Thyroid gland (tissue), 4 donors: Measurements from ENCODE around the gene KIRREL3. TPM values are rescaled to one million over a fixed set of nuclear protein-coding genes. Genes with fewer than 3 reads are reported as not detected.
"Not testable (repeated sequence)": the region's sequence is repeated elsewhere in the genome, so short reads cannot be mapped to it uniquely, and the experiment has no call there.

Experiments
- DNase-seq, 2 donors: peaks; one replicate each; pipeline ENCODE4 v3.0.0-alpha.2; 2019
- H3K27ac ChIP-seq, 3 donors: fragments of 200-600 bp; sonication (generic); 1 replicate in 2 of 3; 2 replicates in 1 of 3; pipeline ENCODE4 v1.5.1; 2016 to 2019; ENCODE audit warnings: mild to moderate bottlenecking in 1 of 3, moderate library complexity in 1 of 3
- H3K27me3 ChIP-seq: fragments of 200-600 bp; sonication (generic); one replicate; pipeline ENCODE4 v1.5.1; 2019
- H3K36me3 ChIP-seq, 2 donors: fragments of 200-600 bp; sonication (generic); one replicate each; pipeline ENCODE4 v1.5.1; 2016 to 2019
- H3K4me1 ChIP-seq, 2 donors: fragments of 200-600 bp; sonication (generic); one replicate each; pipeline ENCODE4 v1.5.1; 2017 to 2019
- H3K4me3 ChIP-seq, 3 donors: fragments of 200-600 bp; sonication (generic); replicated peaks in 1 of 3; 1 replicate in 2 of 3; 2 replicates in 1 of 3; pipeline ENCODE4 v1.5.1; 2016; ENCODE audit warnings: mild to moderate bottlenecking in 1 of 3
- H3K9me3 ChIP-seq: fragments of 200-600 bp; sonication (generic); one replicate; pipeline ENCODE4 v1.5.1; 2017
- POLR2A ChIP-seq, 2 donors: fragments of 450-650 bp; IDR thresholded peaks; one replicate each; pipeline ENCODE4 v1.6.1; 2017; ENCODE audit warnings: antibody characterized with exemption in 2 of 2, mild to moderate bottlenecking in 2 of 2, moderate library complexity in 1 of 2
- WGBS, 2 donors: methylation state at CpG; one replicate each; pipeline ENCODE4 v1.1.5; 2017; 5-methylcytosine and 5-hydroxymethylcytosine counted together
- intact Hi-C: fragments of 100-400 bp; cut with DNase I; formaldehyde crosslinking; loops from one replicate; pipeline ENCODE4 v1.15.1; 2023
- microRNA-seq: library from miRNA; unstranded; fragments of <30 nt; microRNA quantifications from one replicate; pipeline ENCODE4, GENCODE V29; 2016
- small RNA-seq: library from RNA; depleted of rRNA; stranded (forward); fragments of <200 nt; gene quantifications from one replicate; pipeline ENCODE3, GENCODE V24; 2016
- total RNA-seq, 4 donors: library from RNA; depleted of rRNA; stranded (reverse); fragments of >200 nt; gene quantifications; one replicate each; pipeline ENCODE4 v1.2.3, GENCODE V29; 2016
- TF ChIP-seq, protein P1 (sequence below), 6 experiments: fragments of 200-600 bp in 3 of 6; fragments of 450-650 bp in 3 of 6; sonication (generic) in 3 of 6; IDR thresholded peaks; one replicate each; pipeline ENCODE4 v1.5.1; 2016 to 2019; ENCODE audit warnings: antibody characterized with exemption in 6 of 6, mild to moderate bottlenecking in 2 of 6, inconsistent platforms in 1 of 6, moderate library complexity in 1 of 6

KIRREL3 gene
- total RNA-seq, 4 donors from 2014 or later, result 0.78 TPM; not detected in 3

- TF ChIP-seq, protein P1, sequence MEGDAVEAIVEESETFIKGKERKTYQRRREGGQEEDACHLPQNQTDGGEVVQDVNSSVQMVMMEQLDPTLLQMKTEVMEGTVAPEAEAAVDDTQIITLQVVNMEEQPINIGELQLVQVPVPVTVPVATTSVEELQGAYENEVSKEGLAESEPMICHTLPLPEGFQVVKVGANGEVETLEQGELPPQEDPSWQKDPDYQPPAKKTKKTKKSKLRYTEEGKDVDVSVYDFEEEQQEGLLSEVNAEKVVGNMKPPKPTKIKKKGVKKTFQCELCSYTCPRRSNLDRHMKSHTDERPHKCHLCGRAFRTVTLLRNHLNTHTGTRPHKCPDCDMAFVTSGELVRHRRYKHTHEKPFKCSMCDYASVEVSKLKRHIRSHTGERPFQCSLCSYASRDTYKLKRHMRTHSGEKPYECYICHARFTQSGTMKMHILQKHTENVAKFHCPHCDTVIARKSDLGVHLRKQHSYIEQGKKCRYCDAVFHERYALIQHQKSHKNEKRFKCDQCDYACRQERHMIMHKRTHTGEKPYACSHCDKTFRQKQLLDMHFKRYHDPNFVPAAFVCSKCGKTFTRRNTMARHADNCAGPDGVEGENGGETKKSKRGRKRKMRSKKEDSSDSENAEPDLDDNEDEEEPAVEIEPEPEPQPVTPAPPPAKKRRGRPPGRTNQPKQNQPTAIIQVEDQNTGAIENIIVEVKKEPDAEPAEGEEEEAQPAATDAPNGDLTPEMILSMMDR (IDR thresholded peaks at IDR 0.05), result no peak
- TF ChIP-seq POLR2A (IDR thresholded peaks at IDR 0.05), result no peak
- 83 to 96% methylated on average over 2 to 4 of the region's 4 CpGs for WGBS, 2 donors
- H3K4me1 ChIP-seq, result peaks cover 3 to 11% of the 10 kb centered on the region in 2 donors
- no peak overlapping the region for H3K4me3 ChIP-seq
- intact Hi-C loops, result no loop called here
- H3K27me3 ChIP-seq, result no peaks in the 10 kb centered on the region
- H3K36me3 ChIP-seq, result no peaks in the 10 kb centered on the region
- DNase-seq, result no peak
- no peaks in the 10 kb centered on the region for H3K9me3 ChIP-seq
- H3K27ac ChIP-seq, result no peak overlapping the region
Observed at GRCh38 chr11:126380909-126381308, 619.7 kb downstream of the KIRREL3 start.

- H3K27me3 ChIP-seq, result no peaks in the 10 kb centered on the region
- TF ChIP-seq POLR2A (IDR thresholded peaks at IDR 0.05), result no peak
- TF ChIP-seq, protein P1 (IDR thresholded peaks at IDR 0.05), result no peak
- no peaks in the 10 kb centered on the region for H3K9me3 ChIP-seq
- H3K36me3 ChIP-seq, result no peaks in the 10 kb centered on the region
- intact Hi-C loops, result no loop called here
- H3K27ac ChIP-seq, result no peak overlapping the region
- WGBS, 2 donors, result 69 to 80% methylated on average over 4 of the region's 4 CpGs
- H3K4me3 ChIP-seq, result no peak overlapping the region
- DNase-seq, result no peak
- H3K4me1 ChIP-seq, result peaks cover 3 to 14% of the 10 kb centered on the region in 2 donors
Observed at GRCh38 chr11:126378763-126379162, 621.8 kb downstream of the KIRREL3 start.

DNA sequence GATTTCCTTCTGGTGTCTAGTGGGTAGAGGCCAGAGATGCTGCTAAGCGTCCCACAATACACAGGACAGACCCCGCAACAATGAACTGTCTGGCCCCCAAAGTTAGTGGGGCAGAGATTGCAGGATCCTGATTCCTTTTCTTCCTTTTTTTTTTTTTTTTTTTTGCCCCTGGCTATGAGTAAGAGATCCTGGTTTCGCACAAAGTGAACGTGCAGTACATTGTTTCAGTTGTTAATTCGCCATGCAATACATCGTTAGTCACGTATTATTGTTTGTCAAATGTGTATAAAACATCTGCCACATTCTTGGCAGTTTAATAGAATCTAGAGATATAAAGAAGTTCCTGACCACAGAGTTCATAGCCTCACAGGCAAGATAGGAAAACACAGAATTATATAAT, 624.8 kb downstream of the KIRREL3 start:
- no peak overlapping the region for H3K4me3 ChIP-seq
- H3K4me1 ChIP-seq, result peaks cover 7 to 18% of the 10 kb centered on the region in 2 donors
- no peaks in the 10 kb centered on the region for H3K9me3 ChIP-seq
- 93 to 94% methylated on average over 7 of the region's 7 CpGs for WGBS, 2 donors
- no peaks in the 10 kb centered on the region for H3K27me3 ChIP-seq
- H3K36me3 ChIP-seq, result no peaks in the 10 kb centered on the region
- intact Hi-C loops, result no loop called here
- DNase-seq, result no peak
- no peak overlapping the region for H3K27ac ChIP-seq
- TF ChIP-seq, protein P1 (IDR thresholded peaks at IDR 0.05), result no peak
- TF ChIP-seq POLR2A (IDR thresholded peaks at IDR 0.05), result no peak

DNA sequence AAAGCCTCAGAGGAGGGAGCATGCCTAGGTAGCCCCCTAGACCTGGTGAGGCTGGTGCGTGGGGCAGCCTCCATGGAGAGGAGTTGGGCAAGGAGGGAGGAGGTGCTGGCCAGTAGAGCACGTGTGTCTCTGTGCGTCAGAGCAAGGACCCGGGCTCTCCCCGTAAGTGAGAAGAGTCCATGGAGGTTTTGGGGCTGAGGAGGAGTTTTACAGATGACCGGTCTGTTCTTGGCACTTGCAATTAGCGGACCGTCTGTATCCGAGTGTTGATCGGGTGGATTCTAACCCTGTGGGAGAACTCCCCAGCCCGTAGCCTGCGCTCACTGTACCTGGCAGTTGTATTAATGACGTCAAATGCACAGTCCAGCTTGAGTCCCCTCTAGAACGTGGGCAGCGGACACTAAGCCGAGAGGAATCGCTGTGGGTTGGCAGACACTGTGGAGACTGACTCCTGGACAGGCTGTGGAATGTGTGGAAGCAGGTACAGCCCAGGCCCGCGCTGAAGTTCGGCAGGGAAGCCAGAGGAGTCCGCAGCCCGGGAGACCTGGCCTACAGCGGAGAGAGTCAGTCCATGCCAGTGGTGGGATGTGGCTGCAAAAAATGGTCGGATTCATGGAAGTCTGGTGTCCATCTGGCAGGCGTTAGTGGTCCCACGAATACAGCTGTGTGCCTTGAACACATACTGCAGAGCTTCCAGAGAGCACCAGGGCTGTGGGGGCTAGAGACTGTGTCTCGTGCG, 625.8 kb downstream of the KIRREL3 start:
- DNase-seq, H3K4me3 ChIP-seq, H3K36me3 ChIP-seq, H3K9me3 ChIP-seq, intact Hi-C loops, H3K27me3 ChIP-seq: not testable (repeated sequence)
- Histone ChIP-seq H3K4me1 (peaks cover 7 to 18% of the 10 kb centered on the region in 2 donors), H3K27ac (peak overlapping the region in 2 of 3 donors; percentile 28 to 76)
- WGBS, 2 donors, result 83 to 94% methylated on average over 18 to 20 of the region's 28 CpGs

GRCh38 chr11:126373389-126374066, 627.0 kb downstream of the KIRREL3 start:
- peak; percentile 46 to 59 for DNase-seq
- peak overlapping the region; percentile 44 to 76 (median 66) for H3K27ac ChIP-seq

More at GRCh38 chr11:126373389-126374066, 627.0 kb downstream of the KIRREL3 start:
- intact Hi-C loops, H3K36me3 ChIP-seq, H3K27me3 ChIP-seq, H3K4me3 ChIP-seq, H3K9me3 ChIP-seq: not testable (repeated sequence)
- WGBS, 2 donors, result 31 to 35% methylated on average over 9 of the region's 12 CpGs
- H3K4me1 ChIP-seq, result peaks cover 7 to 18% of the 10 kb centered on the region in 2 donors

Small RNA genes within 50 kb of the gene (microRNA-seq; reads per million reads assigned to microRNA genes)
- not detected for gene MIR3167

Small RNA genes within 50 kb of the gene (small RNA-seq; reads per million reads assigned to genes)
- gene AP001318.3, result not detected
- not detected for gene MIR3167
